ENCODE results near the gene CPLX3. TPM values are rescaled to one million over a fixed set of nuclear protein-coding genes. Genes with fewer than 3 reads are reported as not detected.

Gene CPLX3
- polyA plus RNA-seq, 3 donors, result 0.12 TPM; not detected in 2

DNA sequence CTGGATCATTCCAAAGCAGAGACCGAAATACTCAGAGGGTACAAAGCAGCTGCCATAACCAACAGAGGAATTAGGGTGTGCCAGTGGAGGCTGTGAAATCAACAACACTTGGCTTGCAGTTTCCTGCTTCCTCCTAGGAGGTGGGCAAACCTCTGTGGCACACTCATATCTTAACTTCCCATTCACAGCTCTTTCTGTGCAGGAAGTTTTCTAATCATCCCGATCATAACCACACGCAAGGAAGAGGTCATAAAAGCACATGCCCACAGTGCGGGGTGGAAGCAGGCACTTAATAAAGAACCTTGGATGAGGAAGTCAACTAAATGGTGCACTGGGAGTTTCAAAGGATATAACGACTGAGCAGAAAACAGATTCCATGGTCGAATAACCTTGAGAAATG lies 41.6 kb downstream of the CPLX3 start:
- Histone ChIP-seq H3K27ac (ENCODE audit: low read depth in 1 of 2, low read length in 2 of 2) (peak overlapping the region; percentile 59 to 81), H3K9me3 (replicated peaks in 1 of 2; ENCODE audit: control insufficient read depth in 1 of 2, insufficient read depth in 1 of 2, low read length in 2 of 2) (no peaks in the 10 kb centered on the region), H3K9ac (ENCODE audit: insufficient read depth, low read length, poor library complexity, severe bottlenecking) (no peak overlapping the region), H3K4me3 (replicated peaks in 1 of 3; ENCODE audit: low read depth in 2 of 3, low read length in 3 of 3) (peak overlapping the region in 2 of 3 experiments; percentile 3 to 69), H3K4me1 (ENCODE audit: control insufficient read depth in 1 of 2, insufficient read depth in 2 of 2, low read length in 2 of 2) (peaks cover 68 to 69% of the 10 kb centered on the region in 2 donors), H3K27me3 (ENCODE audit: control insufficient read depth in 2 of 2, insufficient read depth in 2 of 2, low read length in 2 of 2) (no peaks in the 10 kb centered on the region), H4K20me1 (ENCODE audit: insufficient read depth, low read length) (peaks cover 95% of the 10 kb centered on the region), H3K4me2 (replicated peaks; ENCODE audit: extremely low read depth, low read length, poor library complexity, severe bottlenecking) (peak overlapping the region; percentile 79), H3K36me3 (replicated peaks in 1 of 2; ENCODE audit: control insufficient read depth in 1 of 2, insufficient read depth in 2 of 2, low read length in 2 of 2) (peaks cover 3 to 19% of the 10 kb centered on the region in 2 donors), H3K79me2 (ENCODE audit: insufficient read depth, low read length) (peaks cover 99% of the 10 kb centered on the region), H2AFZ (ENCODE audit: insufficient read depth, low read depth, low read length, poor library complexity, severe bottlenecking) (no peak overlapping the region)
- 0% methylated on average over 1 of the region's 6 CpGs for WGBS (ENCODE audit: insufficient coverage)
- H3K4me3 Mint-ChIP-seq, result peak overlapping the region; percentile 59 to 65
- intact Hi-C loops (cut with micrococcal nuclease), result loop anchor here in 1 of 2 donors (5.0 kb wide), 1 partner anchor 34 kb away; no protein-coding TSS in a partner anchor
- TF ChIP-seq, protein P1, sequence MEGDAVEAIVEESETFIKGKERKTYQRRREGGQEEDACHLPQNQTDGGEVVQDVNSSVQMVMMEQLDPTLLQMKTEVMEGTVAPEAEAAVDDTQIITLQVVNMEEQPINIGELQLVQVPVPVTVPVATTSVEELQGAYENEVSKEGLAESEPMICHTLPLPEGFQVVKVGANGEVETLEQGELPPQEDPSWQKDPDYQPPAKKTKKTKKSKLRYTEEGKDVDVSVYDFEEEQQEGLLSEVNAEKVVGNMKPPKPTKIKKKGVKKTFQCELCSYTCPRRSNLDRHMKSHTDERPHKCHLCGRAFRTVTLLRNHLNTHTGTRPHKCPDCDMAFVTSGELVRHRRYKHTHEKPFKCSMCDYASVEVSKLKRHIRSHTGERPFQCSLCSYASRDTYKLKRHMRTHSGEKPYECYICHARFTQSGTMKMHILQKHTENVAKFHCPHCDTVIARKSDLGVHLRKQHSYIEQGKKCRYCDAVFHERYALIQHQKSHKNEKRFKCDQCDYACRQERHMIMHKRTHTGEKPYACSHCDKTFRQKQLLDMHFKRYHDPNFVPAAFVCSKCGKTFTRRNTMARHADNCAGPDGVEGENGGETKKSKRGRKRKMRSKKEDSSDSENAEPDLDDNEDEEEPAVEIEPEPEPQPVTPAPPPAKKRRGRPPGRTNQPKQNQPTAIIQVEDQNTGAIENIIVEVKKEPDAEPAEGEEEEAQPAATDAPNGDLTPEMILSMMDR (IDR thresholded peaks at IDR 0.05), result no peak
- H3K36me3 Mint-ChIP-seq, result peaks cover 19 to 32% of the 10 kb centered on the region in 2 donors
- H3K27me3 Mint-ChIP-seq (ENCODE audit: low read depth in 3 of 3), result peaks cover 0 to 2% (median 0%) of the 10 kb centered on the region in 3 donors
- peak overlapping the region; percentile 88 to 97 (median 90) for H3K27ac Mint-ChIP-seq
- no peaks in the 10 kb centered on the region for H3K9me3 Mint-ChIP-seq
- peaks cover 89% of the 10 kb centered on the region for H3K4me1 Mint-ChIP-seq
- DNase-seq, result peak; percentile 68 to 86 (median 86)

DNA sequence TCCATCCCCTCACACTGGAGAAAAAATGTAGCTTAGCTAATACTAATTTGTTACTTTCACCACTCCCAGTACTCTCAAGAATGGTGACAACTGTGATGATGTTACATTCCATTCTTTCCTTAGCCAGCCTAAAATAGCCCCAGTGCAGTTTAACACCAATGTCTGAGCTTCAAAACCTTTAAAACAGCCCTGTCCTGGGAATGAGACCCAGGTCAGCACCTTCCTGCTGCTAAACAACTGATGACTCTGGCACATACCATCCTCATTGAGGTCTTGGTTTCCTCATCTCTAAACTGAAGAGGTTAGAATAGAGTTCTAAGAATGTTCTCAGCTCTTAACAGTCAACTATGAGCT lies 42.9 kb downstream of the CPLX3 start:
- intact Hi-C loops (cut with micrococcal nuclease), result loop anchor here in 1 of 2 donors (5.0 kb wide), 1 partner anchor 33 kb away; no protein-coding TSS in a partner anchor
- no peaks in the 10 kb centered on the region for H3K9me3 ChIP-seq (replicated peaks in 1 of 2; ENCODE audit: control insufficient read depth in 1 of 2, insufficient read depth in 1 of 2, low read length in 2 of 2)
- peaks cover 87% of the 10 kb centered on the region for H3K79me2 ChIP-seq (ENCODE audit: insufficient read depth, low read length)
- H3K4me1 ChIP-seq (ENCODE audit: control insufficient read depth in 1 of 2, insufficient read depth in 2 of 2, low read length in 2 of 2), result peaks cover 74 to 78% of the 10 kb centered on the region in 2 donors
- peak overlapping the region in 1 of 2 donors; percentile 77 for H3K4me3 Mint-ChIP-seq
- no peaks in the 10 kb centered on the region for H3K9me3 Mint-ChIP-seq
- H3K36me3 Mint-ChIP-seq, result peaks cover 13 to 23% of the 10 kb centered on the region in 2 donors
- H3K9ac ChIP-seq (ENCODE audit: insufficient read depth, low read length, poor library complexity, severe bottlenecking), result no peak overlapping the region
- H3K27ac Mint-ChIP-seq, result peak overlapping the region; percentile 91 to 98 (median 97)
- peaks cover 86% of the 10 kb centered on the region for H3K4me1 Mint-ChIP-seq
- peaks cover 0 to 9% of the 10 kb centered on the region in 2 donors for H3K36me3 ChIP-seq (replicated peaks in 1 of 2; ENCODE audit: control insufficient read depth in 1 of 2, insufficient read depth in 2 of 2, low read length in 2 of 2)
- no peak for DNase-seq
- H3K27me3 Mint-ChIP-seq (ENCODE audit: low read depth in 3 of 3), result peaks cover 0 to 4% (median 0%) of the 10 kb centered on the region in 3 donors
- no peak overlapping the region for H2AFZ ChIP-seq (ENCODE audit: insufficient read depth, low read depth, low read length, poor library complexity, severe bottlenecking)
- peak overlapping the region in 1 of 3 experiments; percentile 69 for H3K4me3 ChIP-seq (replicated peaks in 1 of 3; ENCODE audit: low read depth in 2 of 3, low read length in 3 of 3)
- peak overlapping the region; percentile 79 for H3K4me2 ChIP-seq (replicated peaks; ENCODE audit: extremely low read depth, low read length, poor library complexity, severe bottlenecking)
- peaks cover 83% of the 10 kb centered on the region for H4K20me1 ChIP-seq (ENCODE audit: insufficient read depth, low read length)
- no peaks in the 10 kb centered on the region for H3K27me3 ChIP-seq (ENCODE audit: control insufficient read depth in 2 of 2, insufficient read depth in 2 of 2, low read length in 2 of 2)
- peak overlapping the region; percentile 69 to 81 for H3K27ac ChIP-seq (ENCODE audit: low read depth in 1 of 2, low read length in 2 of 2)
- TF ChIP-seq, protein P1 (IDR thresholded peaks at IDR 0.05), result no peak
